GM19328 (cell line): ENCODE measurements around the gene UTP20.

Experiments
- ATAC-seq: cut with Tn5 transposase; IDR thresholded peaks from one replicate; pipeline ENCODE4 v1.9.1; 2021; ENCODE audit warnings: mild to moderate bottlenecking, moderate library complexity; ENCODE audit not compliant: unreplicated experiment

The UTP20 gene

DNA sequence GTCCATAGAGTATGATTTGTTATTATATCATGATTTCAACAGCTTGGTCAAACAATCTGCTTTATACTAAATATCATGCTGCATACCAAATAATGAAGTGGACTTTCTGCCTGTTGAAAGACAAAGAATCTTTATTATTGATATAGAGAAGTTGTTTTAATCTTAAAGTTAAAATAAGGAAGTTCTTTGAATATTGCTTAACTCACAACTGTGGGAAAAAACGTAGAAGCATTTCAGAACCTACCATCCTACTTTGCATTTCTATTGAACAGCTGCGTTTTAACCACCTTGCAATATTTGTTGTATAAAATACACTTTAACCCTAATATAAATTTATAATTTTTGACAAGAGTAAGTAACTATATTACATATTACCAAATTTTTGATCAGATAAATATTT, 150.6 kb downstream of the UTP20 start:
- ATAC-seq, result no peak

DNA sequence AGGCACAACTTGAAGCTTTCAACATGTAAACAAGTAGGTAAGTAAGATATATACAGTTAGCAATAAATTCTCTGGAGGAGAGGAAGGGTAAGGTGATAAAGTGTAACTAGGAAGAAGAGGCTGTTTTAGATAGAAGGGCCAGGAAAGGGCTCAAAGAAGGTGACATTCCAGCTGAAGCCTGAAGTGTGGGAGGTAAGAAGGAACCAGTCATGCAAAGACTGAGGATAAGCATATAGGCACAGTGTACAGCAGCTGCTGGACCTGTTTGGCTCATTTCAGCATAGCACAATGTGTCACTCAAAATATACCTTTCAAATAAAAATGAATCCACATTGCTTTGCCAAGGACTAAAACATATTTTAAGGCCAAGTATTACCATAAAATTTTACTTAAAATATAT, 156.2 kb downstream of the UTP20 start:
- no peak for ATAC-seq
